ENCODE data around the gene MCRIP1. TPM values are rescaled to one million over a fixed set of nuclear protein-coding genes. Genes with fewer than 3 reads are reported as not detected.

The MCRIP1 gene
- total and polyA plus RNA-seq, 2 of the 13 experiments (the other 11 are each of a cell fraction or from before 2014, with no cell fraction given) = 79.7 to 84.9 TPM

DNA sequence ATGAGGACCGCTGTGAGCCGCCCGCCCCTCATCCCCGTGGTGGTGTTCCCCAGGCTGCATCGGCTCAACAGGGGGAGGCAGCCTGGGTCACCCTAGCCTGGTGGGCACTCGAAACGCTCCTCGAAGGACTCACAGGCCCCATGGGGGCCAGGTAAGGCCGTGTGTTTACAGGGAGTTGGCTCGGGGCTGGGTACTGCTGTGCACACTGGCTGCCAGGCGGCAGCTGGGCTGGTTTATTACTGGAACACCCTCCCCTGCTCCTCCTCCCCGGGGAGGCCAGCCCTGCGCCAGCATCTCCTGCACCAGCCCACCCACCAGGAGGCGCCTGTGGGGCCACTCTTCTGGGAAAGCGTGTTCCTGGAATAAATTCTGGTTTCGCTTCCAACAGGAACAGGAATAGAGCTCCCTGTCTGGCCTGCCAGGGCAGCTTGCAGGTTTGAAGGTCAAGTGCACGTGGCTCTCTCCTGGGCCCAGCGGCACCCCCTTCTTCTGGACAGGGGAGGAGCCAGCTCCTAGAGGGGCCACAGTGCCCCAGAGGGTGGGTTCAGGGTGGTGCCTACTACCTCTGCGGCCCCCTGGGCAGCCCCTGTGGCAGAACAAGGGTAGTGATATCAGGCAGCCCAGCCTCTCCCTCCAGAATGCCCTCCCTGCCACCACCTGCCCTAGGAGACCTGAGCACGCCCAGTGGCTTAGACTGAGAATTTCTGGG, 11.3 kb downstream of the MCRIP1 start (continued):
- TF ChIP-seq, protein P1, sequence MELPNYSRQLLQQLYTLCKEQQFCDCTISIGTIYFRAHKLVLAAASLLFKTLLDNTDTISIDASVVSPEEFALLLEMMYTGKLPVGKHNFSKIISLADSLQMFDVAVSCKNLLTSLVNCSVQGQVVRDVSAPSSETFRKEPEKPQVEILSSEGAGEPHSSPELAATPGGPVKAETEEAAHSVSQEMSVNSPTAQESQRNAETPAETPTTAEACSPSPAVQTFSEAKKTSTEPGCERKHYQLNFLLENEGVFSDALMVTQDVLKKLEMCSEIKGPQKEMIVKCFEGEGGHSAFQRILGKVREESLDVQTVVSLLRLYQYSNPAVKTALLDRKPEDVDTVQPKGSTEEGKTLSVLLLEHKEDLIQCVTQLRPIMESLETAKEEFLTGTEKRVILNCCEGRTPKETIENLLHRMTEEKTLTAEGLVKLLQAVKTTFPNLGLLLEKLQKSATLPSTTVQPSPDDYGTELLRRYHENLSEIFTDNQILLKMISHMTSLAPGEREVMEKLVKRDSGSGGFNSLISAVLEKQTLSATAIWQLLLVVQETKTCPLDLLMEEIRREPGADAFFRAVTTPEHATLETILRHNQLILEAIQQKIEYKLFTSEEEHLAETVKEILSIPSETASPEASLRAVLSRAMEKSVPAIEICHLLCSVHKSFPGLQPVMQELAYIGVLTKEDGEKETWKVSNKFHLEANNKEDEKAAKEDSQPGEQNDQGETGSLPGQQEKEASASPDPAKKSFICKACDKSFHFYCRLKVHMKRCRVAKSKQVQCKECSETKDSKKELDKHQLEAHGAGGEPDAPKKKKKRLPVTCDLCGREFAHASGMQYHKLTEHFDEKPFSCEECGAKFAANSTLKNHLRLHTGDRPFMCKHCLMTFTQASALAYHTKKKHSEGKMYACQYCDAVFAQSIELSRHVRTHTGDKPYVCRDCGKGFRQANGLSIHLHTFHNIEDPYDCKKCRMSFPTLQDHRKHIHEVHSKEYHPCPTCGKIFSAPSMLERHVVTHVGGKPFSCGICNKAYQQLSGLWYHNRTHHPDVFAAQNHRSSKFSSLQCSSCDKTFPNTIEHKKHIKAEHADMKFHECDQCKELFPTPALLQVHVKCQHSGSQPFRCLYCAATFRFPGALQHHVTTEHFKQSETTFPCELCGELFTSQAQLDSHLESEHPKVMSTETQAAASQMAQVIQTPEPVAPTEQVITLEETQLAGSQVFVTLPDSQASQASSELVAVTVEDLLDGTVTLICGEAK (IDR thresholded peaks at IDR 0.05) = no peak
- TF ChIP-seq, protein P1 (CRISPR knock-in tag; IDR thresholded peaks at IDR 0.05) = peak; percentile 60; the same call in 1 of the 2 replicates
- TF ChIP-seq MIER2 (CRISPR knock-in tag; IDR thresholded peaks at IDR 0.05) (no peak), ZNF597 (CRISPR knock-in tag; IDR thresholded peaks at IDR 0.05) (no peak), TRIM22 (IDR thresholded peaks at IDR 0.05) (no peak), HOXD1 (CRISPR knock-in tag; IDR thresholded peaks at IDR 0.05) (no peak)
- TF ChIP-seq, protein P2, sequence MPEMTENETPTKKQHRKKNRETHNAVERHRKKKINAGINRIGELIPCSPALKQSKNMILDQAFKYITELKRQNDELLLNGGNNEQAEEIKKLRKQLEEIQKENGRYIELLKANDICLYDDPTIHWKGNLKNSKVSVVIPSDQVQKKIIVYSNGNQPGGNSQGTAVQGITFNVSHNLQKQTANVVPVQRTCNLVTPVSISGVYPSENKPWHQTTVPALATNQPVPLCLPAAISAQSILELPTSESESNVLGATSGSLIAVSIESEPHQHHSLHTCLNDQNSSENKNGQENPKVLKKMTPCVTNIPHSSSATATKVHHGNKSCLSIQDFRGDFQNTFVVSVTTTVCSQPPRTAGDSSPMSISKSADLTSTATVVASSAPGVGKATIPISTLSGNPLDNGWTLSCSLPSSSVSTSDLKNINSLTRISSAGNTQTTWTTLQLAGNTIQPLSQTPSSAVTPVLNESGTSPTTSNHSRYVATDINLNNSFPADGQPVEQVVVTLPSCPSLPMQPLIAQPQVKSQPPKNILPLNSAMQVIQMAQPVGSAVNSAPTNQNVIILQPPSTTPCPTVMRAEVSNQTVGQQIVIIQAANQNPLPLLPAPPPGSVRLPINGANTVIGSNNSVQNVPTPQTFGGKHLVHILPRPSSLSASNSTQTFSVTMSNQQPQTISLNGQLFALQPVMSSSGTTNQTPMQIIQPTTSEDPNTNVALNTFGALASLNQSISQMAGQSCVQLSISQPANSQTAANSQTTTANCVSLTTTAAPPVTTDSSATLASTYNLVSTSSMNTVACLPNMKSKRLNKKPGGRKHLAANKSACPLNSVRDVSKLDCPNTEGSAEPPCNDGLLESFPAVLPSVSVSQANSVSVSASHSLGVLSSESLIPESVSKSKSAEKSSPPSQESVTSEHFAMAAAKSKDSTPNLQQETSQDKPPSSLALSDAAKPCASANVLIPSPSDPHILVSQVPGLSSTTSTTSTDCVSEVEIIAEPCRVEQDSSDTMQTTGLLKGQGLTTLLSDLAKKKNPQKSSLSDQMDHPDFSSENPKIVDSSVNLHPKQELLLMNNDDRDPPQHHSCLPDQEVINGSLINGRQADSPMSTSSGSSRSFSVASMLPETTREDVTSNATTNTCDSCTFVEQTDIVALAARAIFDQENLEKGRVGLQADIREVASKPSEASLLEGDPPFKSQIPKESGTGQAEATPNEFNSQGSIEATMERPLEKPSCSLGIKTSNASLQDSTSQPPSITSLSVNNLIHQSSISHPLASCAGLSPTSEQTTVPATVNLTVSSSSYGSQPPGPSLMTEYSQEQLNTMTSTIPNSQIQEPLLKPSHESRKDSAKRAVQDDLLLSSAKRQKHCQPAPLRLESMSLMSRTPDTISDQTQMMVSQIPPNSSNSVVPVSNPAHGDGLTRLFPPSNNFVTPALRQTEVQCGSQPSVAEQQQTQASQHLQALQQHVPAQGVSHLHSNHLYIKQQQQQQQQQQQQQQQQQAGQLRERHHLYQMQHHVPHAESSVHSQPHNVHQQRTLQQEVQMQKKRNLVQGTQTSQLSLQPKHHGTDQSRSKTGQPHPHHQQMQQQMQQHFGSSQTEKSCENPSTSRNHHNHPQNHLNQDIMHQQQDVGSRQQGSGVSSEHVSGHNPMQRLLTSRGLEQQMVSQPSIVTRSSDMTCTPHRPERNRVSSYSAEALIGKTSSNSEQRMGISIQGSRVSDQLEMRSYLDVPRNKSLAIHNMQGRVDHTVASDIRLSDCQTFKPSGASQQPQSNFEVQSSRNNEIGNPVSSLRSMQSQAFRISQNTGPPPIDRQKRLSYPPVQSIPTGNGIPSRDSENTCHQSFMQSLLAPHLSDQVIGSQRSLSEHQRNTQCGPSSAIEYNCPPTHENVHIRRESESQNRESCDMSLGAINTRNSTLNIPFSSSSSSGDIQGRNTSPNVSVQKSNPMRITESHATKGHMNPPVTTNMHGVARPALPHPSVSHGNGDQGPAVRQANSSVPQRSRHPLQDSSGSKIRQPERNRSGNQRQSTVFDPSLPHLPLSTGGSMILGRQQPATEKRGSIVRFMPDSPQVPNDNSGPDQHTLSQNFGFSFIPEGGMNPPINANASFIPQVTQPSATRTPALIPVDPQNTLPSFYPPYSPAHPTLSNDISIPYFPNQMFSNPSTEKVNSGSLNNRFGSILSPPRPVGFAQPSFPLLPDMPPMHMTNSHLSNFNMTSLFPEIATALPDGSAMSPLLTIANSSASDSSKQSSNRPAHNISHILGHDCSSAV (CRISPR knock-in tag; IDR thresholded peaks at IDR 0.05; ENCODE audit: borderline replicate concordance) = no peak
